Activated CD4-positive, alpha-beta T cell treated with anti-CD3 and anti-CD28 coated beads for 24 hours (primary cell): Measurements from ENCODE around the gene TATDN2.
"Not testable (repeated sequence)": the region's sequence is repeated elsewhere in the genome, so short reads cannot be mapped to it uniquely, and the experiment has no call there.

ENCODE experiments used
- DNase-seq, 2 donors: peaks; one replicate each; pipeline ENCODE4 v3.0.0-alpha.2; 2020; ENCODE audit warnings: low read depth in 2 of 2

TATDN2 gene

GRCh38 chr3:10289787-10290355 lies 41.6 kb downstream of the TATDN2 start:
- DNase-seq, result no peak

- DNase-seq, result no peak
Measured at GRCh38 chr3:10290481-10291176, 42.4 kb downstream of the TATDN2 start.

- no peak for DNase-seq
Measured at GRCh38 chr3:10291641-10292040, 43.4 kb downstream of the TATDN2 start.

GRCh38 chr3:10292505-10293419 lies 44.5 kb downstream of the TATDN2 start, which contains the start of gene GHRL:
Gene GHRL (minus strand): TSS chr3:10292947. CDS start chr3:10290180, 2,767 bp downstream.
- no peak for DNase-seq

- DNase-seq, result no peak
Measured at GRCh38 chr3:10294030-10294586, 45.8 kb downstream of the TATDN2 start.

GRCh38 chr3:10298064-10298463 lies 49.8 kb downstream of the TATDN2 start:
- not testable (repeated sequence) for DNase-seq

- DNase-seq, result no peak
Measured at GRCh38 chr3:10299175-10299574, 50.9 kb downstream of the TATDN2 start.

GRCh38 chr3:10299679-10300078 lies 51.4 kb downstream of the TATDN2 start:
- no peak for DNase-seq

- no peak for DNase-seq
Measured at GRCh38 chr3:10300087-10300486, 51.8 kb downstream of the TATDN2 start.

GRCh38 chr3:10303105-10303504 lies 54.8 kb downstream of the TATDN2 start:
- no peak for DNase-seq

- no peak for DNase-seq
Measured at GRCh38 chr3:10303785-10304184, 55.5 kb downstream of the TATDN2 start.

GRCh38 chr3:10304905-10305304 lies 56.6 kb downstream of the TATDN2 start:
- DNase-seq, result no peak

GRCh38 chr3:10305331-10305902 lies 57.2 kb downstream of the TATDN2 start:
- no peak for DNase-seq

GRCh38 chr3:10306156-10306555 lies 57.9 kb downstream of the TATDN2 start:
- no peak for DNase-seq

GRCh38 chr3:10308678-10309077 lies 60.4 kb downstream of the TATDN2 start:
- DNase-seq, result no peak

- no peak for DNase-seq
Measured at GRCh38 chr3:10309736-10310135, 61.5 kb downstream of the TATDN2 start.

GRCh38 chr3:10310578-10310977 lies 62.3 kb downstream of the TATDN2 start:
- DNase-seq, result no peak

GRCh38 chr3:10311710-10312109 lies 63.5 kb downstream of the TATDN2 start:
- no peak for DNase-seq

GRCh38 chr3:10312391-10312790 lies 64.1 kb downstream of the TATDN2 start:
- DNase-seq, result no peak

GRCh38 chr3:10312861-10313260 lies 64.6 kb downstream of the TATDN2 start:
- DNase-seq, result no peak

GRCh38 chr3:10315101-10315500 lies 66.8 kb downstream of the TATDN2 start:
- no peak for DNase-seq
